CD4-positive, alpha-beta T cell (primary cell): ENCODE measurements around the gene SEC24A. TPM values are rescaled to one million over a fixed set of nuclear protein-coding genes. Genes with fewer than 3 reads are reported as not detected.
"Not testable (repeated sequence)": the region's sequence is repeated elsewhere in the genome, so short reads cannot be mapped to it uniquely, and the experiment has no call there.

ENCODE experiments used
- ATAC-seq: fragments of 200-7000 bp; cut with Tn5 transposase; one replicate; pipeline ENCODE4 v1.10.0; 2022; ENCODE audit warnings: mild to moderate bottlenecking; ENCODE audit not compliant: poor library complexity
- CTCF ChIA-PET: fragments of 350-600 bp; sonication (Branson Sonifier 250); formaldehyde crosslinking; loops from one replicate; lab custom pipeline; 2021; ENCODE audit warnings: antibody characterized with exemption, inconsistent platforms; lab: Charles Lee
- POLR2A ChIA-PET: fragments of 350-600 bp; sonication (Branson Sonifier 250); formaldehyde crosslinking; loops from one replicate; lab custom pipeline; 2021; ENCODE audit warnings: antibody characterized with exemption, inconsistent platforms; lab: Charles Lee
- DNase-seq, 14 experiments: peaks; one replicate each; pipeline ENCODE4 v3.0.0-alpha.2; 2013 to 2020; ENCODE audit warnings: mixed read lengths in 2 of 14
- H3K27ac ChIP-seq, 2 donors: one replicate each; pipeline versions ENCODE4 v1.5.1 to v1.7.0; 2013; ENCODE audit warnings: low read length in 2 of 2, low read depth in 1 of 2, mild to moderate bottlenecking in 1 of 2
- H3K27me3 ChIP-seq, 2 experiments: 1 replicate in 1 of 2; 2 replicates in 1 of 2; pipeline versions ENCODE4 v1.6.1 to v1.7.0; 2013; ENCODE audit warnings: low read length in 2 of 2, control low read depth in 1 of 2, mild to moderate bottlenecking in 1 of 2, moderate library complexity in 1 of 2; ENCODE audit not compliant: insufficient read depth in 2 of 2, control insufficient read depth in 1 of 2
- H3K36me3 ChIP-seq: one replicate; pipeline ENCODE4 v1.6.1; 2013; ENCODE audit warnings: low read length, control low read depth; ENCODE audit not compliant: insufficient read depth
- H3K4me1 ChIP-seq: one replicate; pipeline ENCODE4 v1.6.1; 2013; ENCODE audit warnings: low read length, control low read depth; ENCODE audit not compliant: insufficient read depth
- H3K4me3 ChIP-seq: one replicate; pipeline ENCODE4 v1.5.1; 2013; ENCODE audit warnings: mild to moderate bottlenecking, low read length, moderate library complexity
- H3K9me3 ChIP-seq, 2 experiments: 1 replicate in 1 of 2; 2 replicates in 1 of 2; pipeline versions ENCODE4 v1.6.1 to v1.7.0; 2013; ENCODE audit warnings: low read length in 2 of 2, mild to moderate bottlenecking in 2 of 2, control low read depth in 1 of 2, moderate library complexity in 1 of 2; ENCODE audit not compliant: control insufficient read depth in 1 of 2, insufficient read depth in 1 of 2
- H3K27ac Mint-ChIP-seq: one replicate; pipeline ENCODE4 v1.8.0; 2020; ENCODE audit warnings: mixed read lengths
- H3K27me3 Mint-ChIP-seq: one replicate; pipeline ENCODE4 v1.8.0; 2021; ENCODE audit warnings: mixed read lengths
- H3K36me3 Mint-ChIP-seq: one replicate; pipeline ENCODE4 v1.8.0; 2021; ENCODE audit warnings: low read depth, mixed read lengths
- H3K4me1 Mint-ChIP-seq: one replicate; pipeline ENCODE4 v1.8.0; 2021; ENCODE audit warnings: low read depth, mixed read lengths
- H3K4me3 Mint-ChIP-seq: one replicate; pipeline ENCODE4 v1.8.0; 2020; ENCODE audit warnings: mild to moderate bottlenecking, mixed read lengths
- H3K9me3 Mint-ChIP-seq: one replicate; pipeline ENCODE4 v1.8.0; 2020; ENCODE audit warnings: mixed read lengths
- CTCF ChIP-seq: fragments of 200-600 bp; IDR thresholded peaks from one replicate; pipeline ENCODE4 v1.8.0; 2022; ENCODE audit warnings: antibody characterized with exemption, mild to moderate bottlenecking
- intact Hi-C, 2 experiments: fragments of 100-400 bp; cut with DNase I in 1 of 2; cut with micrococcal nuclease in 1 of 2; formaldehyde crosslinking; loops; one replicate each; pipeline versions ENCODE4 v1.15.1 to v1.9.0; 2023 to 2025; cut with DNase I, micrococcal nuclease
- total RNA-seq, 174 experiments: library from RNA in 2 of 174; stranded (reverse) in 2 of 174; gene quantifications; one replicate each; pipeline ENCODE4 v1.2.3 and lab custom pipeline; 2021 to 2026

SEC24A gene
- total RNA-seq, 2 experiments from 2014 or later: 11.7 to 12.3 TPM

- TF ChIP-seq CTCF: peak; percentile 89
- Histone ChIP-seq H3K27ac (peak within 1 kb of the TSS; percentile 74 to 76), H3K36me3 (peaks cover 4% of the 10 kb centered on the region), H3K27me3 (no peaks in the 10 kb centered on the region), H3K4me1 (peaks cover 22% of the 10 kb centered on the region), H3K9me3 (no peaks in the 10 kb centered on the region), H3K4me3 (peak within 1 kb of the TSS; percentile 91)
- no peaks in the 10 kb centered on the region for H3K27me3 Mint-ChIP-seq
- no peaks in the 10 kb centered on the region for H3K9me3 Mint-ChIP-seq
- intact Hi-C loops: loop anchor here (1.0 to 10.0 kb wide), 6 partner anchors 20 to 1796 kb away; partner anchors contain the start of genes CAMLG (in 2 of the 2), AFF4 (in 1 of the 2), JADE2 (in 1 of the 2) and PPP2CA (in 1 of the 2)
- ATAC-seq (peak; percentile 99), DNase-seq (peak; percentile 89 to 97 (median 93))
- ChIA-PET CTCF (interaction anchor here (0.6 to 5.3 kb wide), 16 partner anchors 10 to 347 kb away, joined by 3 to 78 read pairs (median 4); partner anchors contain the start of genes C5orf24, CAMLG, CDKN2AIPNL and PCBD2), POLR2A (interaction anchor here (0.6 to 4.2 kb wide), 11 partner anchors 18 to 1707 kb away, joined by 3 to 71 read pairs (median 4); partner anchors contain the start of genes C5orf24, CAMLG, HSPA4 and PCBD2)
- H3K4me3 Mint-ChIP-seq: peak within 1 kb of the TSS; percentile 100
- H3K36me3 Mint-ChIP-seq: peaks cover 21% of the 10 kb centered on the region
- peaks cover 44% of the 10 kb centered on the region for H3K4me1 Mint-ChIP-seq
- peak within 1 kb of the TSS; percentile 95 for H3K27ac Mint-ChIP-seq
These were observed 110.1 kb downstream of the SEC24A start, which contains the start of gene DDX46 for GRCh38 chr5:134758504-134759341. TSS of gene DDX46 (plus strand) at chr5:134758779. CDS start at chr5:134758939, 160 bp downstream.

- H3K4me3 ChIP-seq, DNase-seq, H3K27me3 ChIP-seq, H3K27ac Mint-ChIP-seq, H3K4me3 Mint-ChIP-seq, ATAC-seq, intact Hi-C loops, H3K27me3 Mint-ChIP-seq, H3K9me3 Mint-ChIP-seq, H3K4me1 ChIP-seq, CTCF ChIA-PET, POLR2A ChIA-PET, H3K27ac ChIP-seq, H3K4me1 Mint-ChIP-seq, H3K9me3 ChIP-seq: not testable (repeated sequence)
- peaks cover 84% of the 10 kb centered on the region for H3K36me3 Mint-ChIP-seq
- H3K36me3 ChIP-seq: peaks cover 78% of the 10 kb centered on the region
These were observed 119.1 kb downstream of the SEC24A start for GRCh38 chr5:134767528-134768291.

- ChIA-PET CTCF (interaction anchor here (0.7 to 0.9 kb wide), 2 partner anchors 10 to 531 kb away, joined by 4 to 5 read pairs; partner anchors contain the start of gene DDX46), POLR2A (no interaction called here)
- no peaks in the 10 kb centered on the region for H3K27me3 ChIP-seq
- intact Hi-C loops: no loop called here
- Mint-ChIP-seq H3K36me3 (peaks cover 88% of the 10 kb centered on the region), H3K27me3 (no peaks in the 10 kb centered on the region), H3K27ac (no peak overlapping the region), H3K4me3 (no peak overlapping the region), H3K9me3 (no peaks in the 10 kb centered on the region), H3K4me1 (no peaks in the 10 kb centered on the region)
- no peaks in the 10 kb centered on the region for H3K9me3 ChIP-seq
- peaks cover 83% of the 10 kb centered on the region for H3K36me3 ChIP-seq
- H3K4me3 ChIP-seq: no peak overlapping the region
- no peak for TF ChIP-seq CTCF
- no peak for DNase-seq
- no peak overlapping the region for H3K27ac ChIP-seq
- no peaks in the 10 kb centered on the region for H3K4me1 ChIP-seq
- no peak for ATAC-seq
These were observed 120.6 kb downstream of the SEC24A start for GRCh38 chr5:134769206-134769605.
